ENCODE measurements around the gene FZD1.

- TF ChIP-seq EZH2 (IDR thresholded peaks at IDR 0.05; ENCODE audit: low read length, unreplicated experiment), result no peak
- no peak for TF ChIP-seq CTCF (conservative IDR thresholded peaks at IDR 0.05; ENCODE audit: low read depth, low read length)
- no peak for TF ChIP-seq EZH2phosphoT487 (IDR thresholded peaks at IDR 0.05; ENCODE audit: borderline replicate concordance, low read length)
Observed at GRCh38 chr7:91267171-91267955, 3.1 kb downstream of the FZD1 start.
